Tibial artery (tissue), 4 donors: ENCODE results near the gene BAAT.

Experiments
- DNase-seq, 2 donors: peaks; one replicate each; pipeline ENCODE4 v3.0.0-alpha.2; 2019
- H3K27ac ChIP-seq, 2 donors: fragments of 200-600 bp; sonication (generic) in 1 of 2; 1 replicate in 1 of 2; 2 replicates in 1 of 2; pipeline ENCODE4 v1.5.1; 2018 to 2019; ENCODE audit warnings: mild to moderate bottlenecking in 1 of 2
- H3K27me3 ChIP-seq, 2 donors: fragments of 200-600 bp; sonication (generic) in 1 of 2; one replicate each; pipeline versions ENCODE4 v1.5.1 to v1.6.0; 2016 to 2019
- H3K36me3 ChIP-seq, 3 donors: fragments of 200-600 bp; sonication (generic) in 2 of 3; one replicate each; pipeline ENCODE4 v1.5.1; 2016 to 2019; ENCODE audit warnings: mild to moderate bottlenecking in 2 of 3
- H3K4me1 ChIP-seq, 4 donors: fragments of 200-600 bp; sonication (generic) in 2 of 4; 1 replicate in 3 of 4; 2 replicates in 1 of 4; pipeline ENCODE4 v1.5.1; 2016 to 2019
- H3K4me3 ChIP-seq, 2 donors: fragments of 200-600 bp; sonication (generic) in 1 of 2; 1 replicate in 1 of 2; 2 replicates in 1 of 2; pipeline ENCODE4 v1.5.1; 2018 to 2019; ENCODE audit warnings: mild to moderate bottlenecking in 2 of 2
- H3K9me3 ChIP-seq, 3 donors: fragments of 200-600 bp; sonication (generic) in 1 of 3; one replicate each; pipeline ENCODE4 v1.5.1; 2016 to 2019
- intact Hi-C: fragments of 100-400 bp; cut with DNase I; formaldehyde crosslinking; loops from one replicate; pipeline ENCODE4 v1.15.0; 2023; ENCODE audit warnings: low total_unique reads
- TF ChIP-seq, protein P1 (sequence below), 2 experiments: fragments of 200-600 bp in 1 of 2; fragments of 450-650 bp in 1 of 2; IDR thresholded peaks; one replicate each; pipeline ENCODE4 v1.5.1; 2017 to 2019; ENCODE audit warnings: antibody characterized with exemption in 2 of 2, mild to moderate bottlenecking in 1 of 2, moderate library complexity in 1 of 2

The BAAT gene

DNA sequence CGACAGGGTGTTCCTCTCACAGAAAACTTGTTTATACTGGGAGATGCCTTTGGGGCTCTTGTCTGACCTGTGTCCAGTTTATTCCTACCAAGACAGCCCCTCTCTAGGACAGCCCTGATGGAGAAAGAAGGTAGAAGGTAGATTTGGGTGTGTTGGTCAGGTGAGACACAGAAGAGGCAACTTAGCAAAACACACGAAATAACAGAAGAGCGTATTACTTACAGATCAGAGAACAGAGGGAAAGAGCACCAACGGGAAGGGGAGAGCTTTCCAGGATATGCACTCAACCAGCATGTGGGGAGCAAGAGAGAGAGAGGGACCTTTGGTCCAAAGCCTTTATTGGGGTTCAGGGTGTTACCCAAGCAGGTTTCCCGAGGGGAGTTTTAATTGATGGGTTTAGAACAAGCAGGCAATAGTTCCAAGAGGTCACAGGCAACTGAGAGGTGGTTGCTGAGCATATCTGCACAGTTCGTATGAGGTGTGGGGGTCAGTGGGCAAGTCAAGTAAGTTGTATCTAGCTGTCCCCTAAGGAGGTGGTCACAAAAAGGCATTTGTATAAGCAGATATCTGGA lies 31.8 kb downstream of the BAAT start:
- no peaks in the 10 kb centered on the region for H3K9me3 ChIP-seq
- H3K4me1 ChIP-seq, result no peaks in the 10 kb centered on the region
- no peak for DNase-seq
- H3K36me3 ChIP-seq, result no peaks in the 10 kb centered on the region
- intact Hi-C loops, result no loop called here
- no peaks in the 10 kb centered on the region for H3K27me3 ChIP-seq
- no peak overlapping the region for H3K4me3 ChIP-seq
- TF ChIP-seq, protein P1, sequence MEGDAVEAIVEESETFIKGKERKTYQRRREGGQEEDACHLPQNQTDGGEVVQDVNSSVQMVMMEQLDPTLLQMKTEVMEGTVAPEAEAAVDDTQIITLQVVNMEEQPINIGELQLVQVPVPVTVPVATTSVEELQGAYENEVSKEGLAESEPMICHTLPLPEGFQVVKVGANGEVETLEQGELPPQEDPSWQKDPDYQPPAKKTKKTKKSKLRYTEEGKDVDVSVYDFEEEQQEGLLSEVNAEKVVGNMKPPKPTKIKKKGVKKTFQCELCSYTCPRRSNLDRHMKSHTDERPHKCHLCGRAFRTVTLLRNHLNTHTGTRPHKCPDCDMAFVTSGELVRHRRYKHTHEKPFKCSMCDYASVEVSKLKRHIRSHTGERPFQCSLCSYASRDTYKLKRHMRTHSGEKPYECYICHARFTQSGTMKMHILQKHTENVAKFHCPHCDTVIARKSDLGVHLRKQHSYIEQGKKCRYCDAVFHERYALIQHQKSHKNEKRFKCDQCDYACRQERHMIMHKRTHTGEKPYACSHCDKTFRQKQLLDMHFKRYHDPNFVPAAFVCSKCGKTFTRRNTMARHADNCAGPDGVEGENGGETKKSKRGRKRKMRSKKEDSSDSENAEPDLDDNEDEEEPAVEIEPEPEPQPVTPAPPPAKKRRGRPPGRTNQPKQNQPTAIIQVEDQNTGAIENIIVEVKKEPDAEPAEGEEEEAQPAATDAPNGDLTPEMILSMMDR (IDR thresholded peaks at IDR 0.05), result no peak
- no peak overlapping the region for H3K27ac ChIP-seq

DNA sequence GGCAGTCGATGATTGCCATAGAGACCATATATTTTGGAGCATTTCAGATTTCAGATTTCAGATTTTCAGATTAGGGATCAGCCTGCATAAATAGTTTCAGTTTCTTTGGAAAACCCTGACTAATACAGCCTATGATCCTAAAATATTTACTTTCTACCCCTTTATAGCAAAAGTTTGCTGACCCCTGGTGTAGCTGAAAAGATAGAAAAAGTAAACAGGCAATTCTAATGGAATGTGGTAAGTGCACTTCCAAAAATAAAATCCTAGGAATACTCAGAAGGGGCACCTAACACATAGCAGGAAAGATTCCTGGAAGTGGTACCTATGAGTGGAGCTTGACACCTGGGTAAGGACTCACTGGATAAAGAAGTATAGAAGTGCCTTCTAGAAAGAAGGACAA lies 34.5 kb downstream of the BAAT start:
- Histone ChIP-seq H3K9me3 (no peaks in the 10 kb centered on the region), H3K27ac (no peak overlapping the region), H3K36me3 (no peaks in the 10 kb centered on the region), H3K4me3 (no peak overlapping the region), H3K4me1 (no peaks in the 10 kb centered on the region), H3K27me3 (no peaks in the 10 kb centered on the region)
- intact Hi-C loops, result no loop called here
- DNase-seq, result no peak
- TF ChIP-seq, protein P1 (IDR thresholded peaks at IDR 0.05), result no peak

DNA sequence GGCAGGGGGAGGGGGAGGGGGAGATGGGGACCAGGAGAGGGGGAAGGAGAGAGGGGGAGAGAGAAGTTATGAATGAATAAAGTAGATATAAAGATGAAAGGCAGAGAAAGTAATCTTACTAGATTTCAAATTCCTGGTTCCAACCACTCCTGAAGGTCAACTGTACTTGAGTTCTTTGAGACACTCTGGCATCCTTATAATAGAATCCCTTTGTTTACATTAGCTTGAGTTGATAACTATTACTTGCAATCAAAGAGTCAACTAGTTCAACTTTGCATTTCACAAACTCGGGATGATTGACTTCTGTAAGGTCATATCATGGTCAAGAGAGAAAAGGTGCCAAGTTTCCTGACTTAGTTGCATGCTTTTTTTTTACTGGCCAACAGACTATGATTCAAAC lies 42.2 kb downstream of the BAAT start:
- TF ChIP-seq, protein P1 (IDR thresholded peaks at IDR 0.05), result no peak
- H3K27ac ChIP-seq, result no peak overlapping the region
- no peak overlapping the region for H3K4me3 ChIP-seq
- DNase-seq, result no peak
- H3K9me3 ChIP-seq, result no peaks in the 10 kb centered on the region
- no peaks in the 10 kb centered on the region for H3K36me3 ChIP-seq
- no peaks in the 10 kb centered on the region for H3K27me3 ChIP-seq
- no peaks in the 10 kb centered on the region for H3K4me1 ChIP-seq
- intact Hi-C loops, result no loop called here

DNA sequence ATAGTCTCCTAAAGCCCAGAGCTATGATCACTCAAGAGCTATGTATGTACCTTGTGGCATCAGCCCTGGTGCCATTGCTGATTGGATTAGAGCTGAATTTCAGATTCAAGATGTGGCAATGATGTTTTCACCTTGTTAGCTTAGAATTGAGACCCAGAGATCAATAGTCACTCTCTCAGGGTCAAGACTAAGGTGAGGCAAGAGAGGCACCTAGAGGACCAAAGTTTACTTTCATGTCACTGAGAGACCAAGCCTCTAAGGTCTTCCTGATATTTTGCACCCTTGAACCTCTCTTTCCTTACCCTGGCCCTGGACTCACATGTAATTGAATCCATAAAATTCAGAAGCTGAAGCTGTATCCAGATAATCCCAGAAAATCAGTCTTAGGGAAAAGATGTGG lies 42.8 kb downstream of the BAAT start:
- H3K36me3 ChIP-seq, result no peaks in the 10 kb centered on the region
- no peaks in the 10 kb centered on the region for H3K4me1 ChIP-seq
- no peak overlapping the region for H3K4me3 ChIP-seq
- H3K27me3 ChIP-seq, result no peaks in the 10 kb centered on the region
- no peak for DNase-seq
- intact Hi-C loops, result no loop called here
- H3K27ac ChIP-seq, result no peak overlapping the region
- TF ChIP-seq, protein P1 (IDR thresholded peaks at IDR 0.05), result no peak
- H3K9me3 ChIP-seq, result no peaks in the 10 kb centered on the region

DNA sequence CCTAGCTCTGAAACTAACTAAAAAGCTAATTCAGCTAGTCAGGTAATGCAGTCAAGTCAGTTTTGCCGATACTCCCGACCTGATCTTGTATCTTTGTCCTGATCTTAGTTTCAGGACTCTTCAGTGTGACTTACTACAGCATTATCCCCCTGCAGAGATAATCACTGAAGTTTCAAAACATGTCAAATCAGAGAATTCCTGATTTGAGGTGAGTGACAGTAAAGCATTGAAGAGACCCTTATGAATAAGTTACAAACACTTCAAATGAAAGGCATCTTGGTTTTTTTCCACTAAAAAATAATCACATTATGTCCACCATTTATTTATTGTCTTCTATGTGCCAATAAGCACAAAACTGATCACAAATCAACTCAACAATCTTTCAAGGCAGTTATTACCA lies 47.6 kb downstream of the BAAT start:
- no peak for DNase-seq
- TF ChIP-seq, protein P1 (IDR thresholded peaks at IDR 0.05), result no peak
- Histone ChIP-seq H3K36me3 (no peaks in the 10 kb centered on the region), H3K4me1 (no peaks in the 10 kb centered on the region), H3K4me3 (no peak overlapping the region), H3K27ac (no peak overlapping the region), H3K27me3 (no peaks in the 10 kb centered on the region), H3K9me3 (no peaks in the 10 kb centered on the region)
- intact Hi-C loops, result no loop called here

DNA sequence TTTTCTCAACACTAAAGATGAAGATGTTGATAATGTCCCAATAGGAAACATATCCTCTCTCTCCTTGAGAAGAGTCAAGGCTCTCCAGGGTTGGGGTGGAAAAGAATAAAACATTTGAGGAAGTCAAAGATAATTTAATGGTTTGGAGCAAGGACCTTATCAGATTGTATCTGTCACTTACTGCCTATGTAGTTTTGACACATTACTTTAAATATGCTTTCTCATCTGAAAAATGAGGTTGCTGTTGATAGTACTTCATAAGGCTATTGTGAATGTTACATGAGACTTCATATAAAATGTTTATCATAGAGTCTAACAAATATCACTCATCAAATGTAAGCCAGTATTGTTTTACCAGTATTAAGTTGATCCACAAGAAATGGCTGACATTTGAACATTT lies 48.7 kb downstream of the BAAT start:
- Histone ChIP-seq H3K27me3 (no peaks in the 10 kb centered on the region), H3K27ac (no peak overlapping the region), H3K4me3 (no peak overlapping the region), H3K9me3 (no peaks in the 10 kb centered on the region), H3K36me3 (no peaks in the 10 kb centered on the region), H3K4me1 (no peaks in the 10 kb centered on the region)
- intact Hi-C loops, result no loop called here
- no peak for DNase-seq
- TF ChIP-seq, protein P1 (IDR thresholded peaks at IDR 0.05), result no peak
